ENCODE results near the gene TIGD2.

Gene TIGD2

GRCh38 chr4:89110986-89111832 lies at the start of gene TIGD2:
Gene TIGD2, plus strand, starts transcription at chr4:89111533. Its CDS starts 1,442 bp downstream, at chr4:89112975.
- DNase-seq, result peak; percentile 86 to 87

GRCh38 chr4:89064848-89065247 lies 46.5 kb upstream of the TIGD2 start:
- DNase-seq, result no peak

GRCh38 chr4:89067417-89067816 lies 43.9 kb upstream of the TIGD2 start:
- DNase-seq, result no peak

GRCh38 chr4:89069481-89069880 lies 41.9 kb upstream of the TIGD2 start:
- no peak for DNase-seq

- DNase-seq, result no peak
These were observed 41.3 kb upstream of the TIGD2 start for GRCh38 chr4:89070041-89070440.

- DNase-seq, result no peak
These were observed 40.0 kb upstream of the TIGD2 start for GRCh38 chr4:89071311-89071710.

- DNase-seq, result no peak
These were observed 38.4 kb upstream of the TIGD2 start for GRCh38 chr4:89072921-89073320.

GRCh38 chr4:89077761-89078160 lies 33.6 kb upstream of the TIGD2 start:
- DNase-seq, result no peak

GRCh38 chr4:89078300-89078699 lies 33.0 kb upstream of the TIGD2 start:
- no peak for DNase-seq

GRCh38 chr4:89099034-89099433 lies 12.3 kb upstream of the TIGD2 start:
- DNase-seq, result no peak

- no peak for DNase-seq
These were observed 11.9 kb upstream of the TIGD2 start for GRCh38 chr4:89099471-89099870.

GRCh38 chr4:89100853-89101252 lies 10.5 kb upstream of the TIGD2 start:
- no peak for DNase-seq

GRCh38 chr4:89101256-89102161 lies 9.8 kb upstream of the TIGD2 start:
- DNase-seq, result no peak

- DNase-seq, result no peak
These were observed 5.6 kb upstream of the TIGD2 start for GRCh38 chr4:89105726-89106125.

GRCh38 chr4:89108091-89108490 lies 3.2 kb upstream of the TIGD2 start:
- DNase-seq, result no peak

GRCh38 chr4:89109841-89110540 lies 1.3 kb upstream of the TIGD2 start:
- DNase-seq, result peak in 1 of 2 donors; percentile 29

- DNase-seq, result no peak
These were observed 770 bp upstream of the TIGD2 start for GRCh38 chr4:89110541-89110985.

- DNase-seq, result no peak
These were observed 665 bp downstream of the TIGD2 start for GRCh38 chr4:89111833-89112563.

- no peak for DNase-seq
These were observed 2.1 kb downstream of the TIGD2 start for GRCh38 chr4:89113415-89113814.

- no peak for DNase-seq
These were observed 2.8 kb downstream of the TIGD2 start for GRCh38 chr4:89114100-89114499.

GRCh38 chr4:89117115-89117514 lies 5.8 kb downstream of the TIGD2 start:
- no peak for DNase-seq

- no peak for DNase-seq
These were observed 7.8 kb downstream of the TIGD2 start for GRCh38 chr4:89119166-89119565.

All from hippocampal formation (tissue), 2 donors.